Measurements from ENCODE around the gene SLC49A4.

SLC49A4 gene

DNA sequence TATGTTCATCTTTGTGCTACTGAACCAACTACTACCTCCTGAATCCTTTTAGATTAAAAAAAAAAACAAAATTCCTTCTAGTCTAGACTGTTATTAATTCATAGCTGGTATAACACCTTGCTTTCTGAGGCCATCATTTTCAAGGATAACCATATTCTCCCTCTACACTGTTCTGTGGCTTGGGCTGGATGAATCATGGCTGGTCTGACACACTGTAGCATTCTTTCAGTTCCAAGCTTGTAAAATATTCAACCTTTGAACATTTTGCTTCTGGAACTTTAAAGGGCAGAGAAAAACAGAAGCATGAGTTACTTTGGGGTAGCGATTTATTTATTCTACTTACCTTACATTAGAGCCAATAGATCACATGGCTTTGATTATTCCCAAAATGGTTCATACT lies 8.8 kb upstream of the SLC49A4 start:
- no peak for DNase-seq (ENCODE audit: low read depth)

DNA sequence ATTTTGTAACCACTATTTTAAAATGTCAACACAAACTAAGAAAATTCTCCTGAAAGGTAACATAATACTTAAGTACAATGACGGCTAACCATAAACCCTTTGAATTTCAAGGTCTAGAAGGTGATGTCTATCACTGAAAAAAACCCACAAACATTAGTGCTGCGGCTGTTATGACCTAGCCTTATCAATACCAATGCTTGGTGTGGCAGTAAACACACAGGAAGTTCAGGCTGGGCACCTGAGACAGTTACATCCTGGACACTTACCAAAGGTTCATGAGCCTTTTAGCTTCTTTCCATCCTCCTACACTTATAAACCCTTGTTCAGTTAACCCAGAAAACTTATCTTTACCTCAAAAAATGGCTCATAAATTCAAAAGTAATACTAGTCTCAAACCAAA lies 7.0 kb upstream of the SLC49A4 start:
- no peak for DNase-seq (ENCODE audit: low read depth)

DNA sequence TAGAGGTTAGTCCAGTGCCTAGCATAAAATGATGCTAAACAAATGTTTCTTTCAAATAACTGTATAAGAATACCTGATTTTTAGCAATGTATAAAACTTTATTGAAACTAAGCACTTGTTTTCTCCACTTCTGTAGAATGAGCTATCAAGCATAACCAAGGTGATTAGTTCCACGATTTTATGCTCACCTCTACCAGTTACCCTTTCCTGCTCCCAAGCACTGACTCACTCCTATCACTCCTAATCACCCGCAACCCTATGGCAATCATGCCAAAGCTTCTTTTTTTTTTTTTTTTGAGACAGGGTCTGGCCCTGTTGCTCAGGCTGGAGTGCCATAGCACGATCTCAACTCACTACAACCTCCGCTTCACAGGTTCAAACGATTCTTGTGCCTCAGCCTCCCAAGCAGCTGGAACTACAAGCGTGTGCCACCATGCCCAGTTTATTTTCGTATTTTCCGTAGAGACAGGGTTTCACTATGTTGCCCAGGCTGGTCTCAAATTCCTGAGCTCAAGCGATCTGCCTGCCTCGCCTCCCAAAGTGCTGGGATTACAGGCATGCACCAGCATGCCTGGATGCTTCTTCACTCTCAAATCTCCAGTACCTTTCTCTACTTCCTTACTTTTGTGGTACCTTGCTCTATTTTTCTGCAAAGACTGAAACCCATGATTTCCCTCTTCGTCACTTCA lies 5.1 kb upstream of the SLC49A4 start:
- no peak for DNase-seq (ENCODE audit: low read depth)

DNA sequence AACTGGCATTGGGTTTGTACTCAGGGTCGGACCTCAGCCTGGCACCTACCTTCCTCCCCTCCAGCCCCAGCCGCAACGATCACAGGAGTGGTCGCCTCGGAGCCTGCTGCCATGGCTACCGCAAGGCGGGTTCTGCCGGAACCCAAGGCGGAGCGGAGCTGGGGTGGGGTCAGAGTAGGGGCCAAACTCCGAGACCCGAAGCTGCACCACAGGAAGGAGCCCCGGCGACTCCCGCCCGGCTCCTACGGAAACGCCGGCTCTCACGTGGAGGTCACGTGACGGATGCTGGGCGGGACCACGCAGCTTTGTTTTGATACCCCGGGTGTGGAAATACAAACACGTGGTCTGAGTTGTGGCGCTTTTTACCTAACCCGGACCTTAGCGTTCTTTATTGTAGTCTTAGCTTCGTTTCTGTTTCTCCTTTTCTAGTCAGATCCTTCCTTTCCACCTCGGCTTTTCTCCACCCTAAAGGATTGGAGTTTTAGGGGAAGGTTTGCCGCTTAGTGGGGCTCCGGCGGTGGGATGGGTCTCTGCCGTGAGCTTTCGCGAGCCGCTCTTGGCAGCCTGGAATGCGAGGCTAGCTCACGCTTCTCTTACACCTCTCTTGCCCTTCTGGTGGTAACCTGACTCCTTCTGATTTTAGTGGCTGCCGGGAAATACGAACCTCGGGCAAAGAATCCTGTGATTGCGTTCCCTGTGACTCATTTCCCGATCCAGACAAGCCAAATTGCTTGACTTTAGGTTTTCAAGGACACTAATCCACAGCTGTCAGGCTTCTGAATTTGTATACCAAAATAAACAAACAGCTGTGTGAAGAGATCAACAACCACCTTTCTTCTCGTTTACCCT lies 1.1 kb upstream of the SLC49A4 start, which contains the start of gene HSPBAP1:
Gene HSPBAP1 (minus strand): TSS at position 264 of the 849 bp plus-strand sequence. CDS start 151 bp downstream, at position 113.
- peak; percentile 84 for DNase-seq (ENCODE audit: low read depth)

DNA sequence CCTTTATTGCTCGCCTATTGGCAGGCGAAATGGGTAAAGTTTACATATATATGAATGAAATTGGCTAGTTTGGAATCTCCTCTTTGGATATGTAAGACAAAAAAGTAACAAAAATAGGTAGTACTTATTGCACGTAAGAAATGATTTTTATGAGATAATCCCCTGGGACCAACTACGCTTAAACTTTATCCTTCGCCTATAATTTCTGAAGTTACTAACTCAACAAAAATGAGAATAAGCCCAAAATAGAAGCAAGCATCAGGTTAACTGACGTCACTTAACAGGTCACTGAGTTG lies 438 bp upstream of the SLC49A4 start:
- DNase-seq (ENCODE audit: low read depth): no peak

DNA sequence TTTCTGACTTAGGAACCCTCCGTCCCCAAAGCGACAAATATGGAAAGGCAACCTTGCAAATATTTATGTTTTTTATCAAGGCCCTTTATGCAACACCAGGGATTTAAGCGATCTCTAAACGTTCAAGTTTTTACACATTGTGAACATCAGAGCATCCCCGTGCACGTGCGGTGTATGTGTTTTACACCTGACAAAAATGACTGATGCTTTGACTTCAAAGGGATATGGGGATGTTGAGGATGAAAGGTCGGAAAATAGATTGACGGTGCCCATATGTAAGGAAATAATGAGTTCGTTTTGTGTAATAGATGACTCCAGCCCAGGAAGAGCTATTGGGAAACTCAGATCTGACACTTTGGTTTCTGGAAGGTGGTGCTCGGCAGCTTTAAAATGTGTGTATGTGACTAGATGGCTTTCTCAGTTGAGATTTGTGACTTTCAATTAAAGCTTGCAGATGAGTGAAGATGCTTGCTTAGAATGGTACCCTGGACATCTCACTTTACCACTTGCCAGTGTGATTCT lies 866 bp downstream of the SLC49A4 start:
- DNase-seq (ENCODE audit: low read depth): no peak

DNA sequence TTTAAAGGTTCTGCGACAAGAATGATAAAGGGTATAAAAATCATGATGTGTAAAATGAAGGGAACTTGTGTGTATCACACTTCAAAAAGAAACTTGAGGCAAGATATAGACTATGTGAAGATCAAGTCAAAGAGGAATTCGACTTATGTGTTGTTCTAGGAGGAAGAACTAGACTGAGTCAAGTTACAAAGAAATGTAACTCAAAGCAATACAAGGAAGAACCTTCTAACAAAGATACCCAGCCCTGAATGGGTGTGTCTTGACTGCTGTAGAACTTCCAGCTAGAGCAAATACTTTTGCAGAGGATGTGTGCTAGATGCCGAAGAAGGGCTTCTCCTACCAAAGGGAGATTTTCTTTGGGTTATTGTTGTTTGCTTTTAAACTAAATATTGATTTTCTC lies 2.4 kb downstream of the SLC49A4 start:
- DNase-seq (ENCODE audit: low read depth): no peak

DNA sequence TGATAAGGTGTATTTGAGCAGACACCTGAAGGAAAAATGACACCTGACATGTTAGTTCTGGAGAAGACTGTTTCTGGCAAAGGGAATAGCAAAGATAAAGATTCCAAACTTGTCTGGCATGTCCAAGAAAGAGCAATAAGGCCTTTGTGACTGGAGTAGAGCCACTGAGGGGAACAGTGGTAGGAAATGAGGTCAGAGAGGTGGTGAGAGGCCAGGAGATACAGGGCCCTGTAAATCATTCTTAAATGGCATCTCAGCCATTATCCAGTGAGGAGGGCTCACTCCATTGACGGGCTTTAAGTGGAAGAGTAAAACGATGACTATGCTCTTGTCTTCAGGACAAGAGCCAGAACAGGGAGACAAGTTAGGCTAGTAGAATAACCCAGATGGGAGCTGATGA lies 4.5 kb downstream of the SLC49A4 start:
- no peak for DNase-seq (ENCODE audit: low read depth)

DNA sequence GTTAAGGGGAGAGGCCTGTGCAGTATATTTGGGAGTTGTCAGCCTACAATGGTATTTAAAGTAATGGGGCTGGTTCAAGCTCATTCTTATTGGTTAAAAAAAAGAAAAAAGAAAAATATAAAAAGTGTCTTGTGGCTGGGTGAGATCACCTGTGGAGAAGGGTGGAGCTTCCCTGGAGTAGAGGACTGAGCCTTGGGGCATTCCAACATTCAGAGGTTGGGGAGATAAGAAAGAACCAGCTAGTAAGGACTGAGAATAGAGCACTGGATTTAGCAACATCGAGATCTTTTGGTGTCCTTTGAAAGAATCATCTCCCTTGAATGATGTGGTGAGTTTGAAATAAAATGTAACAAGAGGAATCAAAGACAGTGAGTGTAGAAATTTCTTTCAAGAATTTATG lies 5.2 kb downstream of the SLC49A4 start:
- no peak for DNase-seq (ENCODE audit: low read depth)

DNA sequence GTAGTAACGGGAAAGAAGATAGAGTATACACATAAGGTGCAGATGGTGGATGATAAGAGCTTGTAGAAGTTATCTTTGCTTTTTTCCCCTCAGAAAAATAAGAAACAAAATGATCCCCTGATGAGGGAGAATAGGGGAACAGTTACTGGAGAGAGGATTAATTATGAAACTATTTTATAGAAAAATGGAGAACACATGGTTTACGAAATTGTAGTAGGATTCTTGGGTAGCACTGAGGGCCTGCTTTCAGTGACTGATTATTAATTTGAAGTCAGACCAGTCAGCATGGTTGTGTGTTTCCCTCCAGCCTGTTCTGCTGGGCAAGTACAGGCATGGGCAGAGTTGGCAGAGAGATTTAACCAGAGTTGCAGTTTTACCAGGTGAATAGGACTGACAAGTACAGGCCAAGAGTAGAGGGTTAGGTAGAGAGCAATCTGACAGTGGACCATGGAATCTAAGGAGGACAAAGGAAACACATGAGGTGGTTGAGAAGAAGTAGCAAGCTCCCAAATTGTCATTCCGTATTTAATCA lies 5.9 kb downstream of the SLC49A4 start:
- DNase-seq (ENCODE audit: low read depth): no peak

DNA sequence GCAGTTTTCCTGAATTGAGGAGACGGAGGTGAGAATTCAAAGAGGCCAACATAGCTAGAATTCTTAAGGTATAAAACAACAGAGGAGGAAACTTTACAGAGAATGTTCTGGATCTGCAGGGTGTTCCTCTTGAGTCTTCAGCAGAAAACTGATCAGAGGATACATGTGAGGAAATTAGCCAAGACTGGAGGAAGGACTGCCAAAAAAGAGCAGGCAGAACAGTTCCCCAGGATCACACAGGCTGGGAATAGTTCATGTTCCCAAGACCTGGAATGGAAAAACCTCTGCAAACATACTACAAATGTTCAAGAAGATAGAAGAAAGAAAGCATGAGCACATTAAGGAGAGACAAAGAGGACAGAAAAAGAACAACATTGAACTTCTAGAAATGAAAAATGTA lies 7.5 kb downstream of the SLC49A4 start:
- DNase-seq (ENCODE audit: low read depth): no peak

DNA sequence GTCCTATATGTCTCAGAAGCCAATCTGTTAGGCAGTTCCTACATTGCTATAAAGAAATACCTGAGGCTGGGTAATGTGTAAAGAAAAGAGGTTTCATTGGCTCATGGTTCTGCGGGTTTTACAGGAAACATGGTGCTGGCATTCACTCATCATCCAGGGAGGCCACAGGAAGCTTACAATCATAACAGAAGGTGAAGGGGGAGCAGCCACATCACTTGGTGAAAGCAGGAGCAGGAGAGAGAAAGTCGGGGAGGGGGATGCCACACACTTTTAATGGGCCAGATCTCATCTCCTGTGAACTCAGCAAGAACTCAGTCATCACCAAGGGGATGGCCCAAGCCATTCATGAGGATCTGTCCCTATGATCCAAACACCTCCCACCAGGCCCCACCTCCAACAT lies 9.1 kb downstream of the SLC49A4 start:
- no peak for DNase-seq (ENCODE audit: low read depth)

DNA sequence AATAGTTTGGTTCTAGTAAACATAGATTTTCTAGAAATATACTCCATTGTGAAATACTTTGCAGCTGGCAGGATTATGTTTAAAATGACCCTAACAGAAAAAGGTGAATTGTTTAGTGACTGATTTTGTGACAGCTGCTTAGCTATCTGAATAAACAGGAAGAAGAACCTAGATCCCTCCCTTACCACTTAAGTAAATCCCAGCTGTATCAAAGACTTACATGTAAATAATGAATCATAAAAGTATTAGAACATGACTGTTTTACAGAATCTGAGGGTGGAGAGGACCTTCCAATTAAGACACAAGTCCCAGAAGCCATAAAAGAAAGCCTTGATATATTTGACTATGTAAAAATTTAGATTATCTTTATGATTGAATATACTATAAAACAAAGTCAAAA lies 15.9 kb downstream of the SLC49A4 start:
- DNase-seq (ENCODE audit: low read depth): no peak

DNA sequence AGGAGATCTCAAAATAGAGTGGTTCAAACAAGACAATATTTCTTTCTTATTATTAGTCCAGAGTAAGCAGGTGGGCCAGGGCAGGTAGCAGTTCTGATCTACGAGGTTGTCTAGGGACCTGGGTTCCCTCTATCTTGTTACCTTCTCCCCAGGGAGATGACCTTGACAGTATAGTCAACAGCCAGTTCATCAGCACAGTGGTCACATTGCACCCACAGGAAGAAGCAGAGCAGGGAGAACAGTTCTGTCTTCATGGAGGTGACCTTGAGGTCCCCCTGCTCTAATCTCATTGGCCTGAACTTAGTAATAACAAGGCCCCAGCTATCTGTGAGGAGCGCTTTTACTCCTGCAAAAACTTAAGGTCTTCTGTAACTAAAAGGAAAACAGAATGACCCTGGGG lies 21.7 kb downstream of the SLC49A4 start:
- DNase-seq (ENCODE audit: low read depth): no peak

DNA sequence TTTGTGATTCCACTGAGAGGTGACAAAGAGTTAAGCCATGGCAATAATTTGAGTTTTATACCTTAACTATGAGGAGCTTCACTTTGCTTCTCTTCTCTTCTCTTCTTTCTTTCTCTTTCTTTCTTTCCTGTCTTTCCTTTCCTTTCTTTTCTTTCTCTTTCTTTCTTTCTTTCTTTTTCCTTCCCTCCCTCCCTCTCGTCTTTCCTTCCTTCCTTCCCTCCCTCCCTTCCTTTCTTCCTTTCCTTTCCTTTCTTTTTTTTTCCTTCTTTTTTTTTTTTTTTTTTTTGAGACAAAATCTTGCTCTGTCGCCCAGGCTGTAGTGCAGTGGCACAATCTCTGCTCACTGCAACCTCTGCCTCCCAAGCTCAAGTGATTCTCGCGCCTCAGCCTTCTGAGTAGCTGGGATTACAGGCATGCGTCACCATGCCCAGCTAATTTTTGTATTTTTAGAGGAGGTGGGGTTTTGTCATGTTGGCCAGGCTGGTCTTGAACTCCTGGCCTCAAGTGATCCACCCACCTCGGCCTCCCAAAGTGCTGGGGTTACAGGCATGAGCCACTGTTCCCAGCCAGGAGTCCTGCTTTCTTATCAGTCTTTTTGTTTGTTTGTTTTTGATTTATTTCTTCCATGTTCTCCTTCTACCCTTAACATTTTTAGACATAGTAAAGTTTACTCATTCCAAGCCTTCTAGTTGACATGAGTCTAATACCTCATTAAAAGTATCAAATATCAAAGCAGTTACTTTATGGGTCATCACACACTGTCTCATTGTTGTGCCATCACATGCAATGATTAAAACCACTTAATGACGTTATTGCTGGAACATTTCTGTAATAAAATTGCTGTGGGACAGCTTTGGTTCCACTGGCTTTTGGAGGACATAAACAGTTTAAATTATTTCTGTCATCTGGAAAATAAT lies 29.9 kb downstream of the SLC49A4 start:
- no peak for DNase-seq (ENCODE audit: low read depth)

DNA sequence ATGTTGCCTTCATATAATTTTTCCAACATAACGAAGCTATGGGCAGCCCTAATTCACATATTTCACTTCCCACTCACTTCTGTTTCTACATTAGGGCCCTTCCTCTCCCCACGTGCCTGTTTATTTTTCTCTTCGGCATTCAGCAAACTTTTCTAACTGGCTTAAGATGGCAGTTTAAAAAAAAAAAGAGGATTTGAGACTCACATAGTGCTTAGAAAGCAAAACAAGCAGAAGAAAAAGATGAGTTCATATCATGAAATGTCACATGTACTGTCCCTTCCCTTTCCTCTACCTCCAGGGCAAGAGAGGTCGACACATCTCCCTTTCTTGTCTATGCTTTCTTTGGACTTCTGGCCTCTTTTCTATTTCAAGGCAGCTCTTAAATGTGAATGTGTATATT lies 30.6 kb downstream of the SLC49A4 start:
- DNase-seq (ENCODE audit: low read depth): no peak

DNA sequence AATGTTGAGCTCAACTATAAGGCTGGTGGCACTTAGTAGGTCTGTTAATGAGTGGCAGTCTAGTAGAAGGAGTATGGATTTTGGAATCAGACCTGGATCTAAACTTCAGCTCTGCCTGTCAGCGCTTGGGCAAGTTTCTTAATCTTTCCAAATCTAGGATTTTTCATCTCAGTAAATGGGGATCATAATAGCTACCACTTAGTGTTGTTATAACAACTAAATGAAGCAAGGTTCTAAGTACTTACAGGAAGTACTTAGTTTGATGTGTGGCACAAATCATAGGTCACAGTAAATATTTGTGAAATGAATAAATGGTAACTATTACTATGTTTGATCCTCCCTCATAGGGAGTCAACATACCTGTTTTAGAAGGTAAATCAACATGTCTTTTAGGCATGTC lies 31.4 kb downstream of the SLC49A4 start:
- no peak for DNase-seq (ENCODE audit: low read depth)

DNA sequence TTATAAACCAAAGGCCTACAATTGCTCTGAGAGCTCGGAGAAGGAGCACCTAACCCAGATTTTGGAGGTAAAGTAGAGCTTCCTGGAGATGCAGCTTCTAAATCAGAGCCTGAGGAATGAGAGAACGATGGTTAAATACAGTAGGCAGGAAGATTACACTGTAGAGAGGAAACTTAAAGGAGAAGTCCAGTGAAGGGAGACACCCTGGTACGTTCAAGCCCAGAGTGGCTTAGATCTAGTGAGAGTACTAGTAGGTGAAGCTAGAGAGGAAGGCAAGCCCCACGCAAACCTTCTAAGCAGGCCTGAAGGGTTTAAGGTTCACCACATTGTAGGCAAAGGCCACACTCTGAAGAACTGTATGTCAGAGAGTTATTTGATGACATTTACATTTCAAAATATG lies 33.4 kb downstream of the SLC49A4 start:
- no peak for DNase-seq (ENCODE audit: low read depth)

DNA sequence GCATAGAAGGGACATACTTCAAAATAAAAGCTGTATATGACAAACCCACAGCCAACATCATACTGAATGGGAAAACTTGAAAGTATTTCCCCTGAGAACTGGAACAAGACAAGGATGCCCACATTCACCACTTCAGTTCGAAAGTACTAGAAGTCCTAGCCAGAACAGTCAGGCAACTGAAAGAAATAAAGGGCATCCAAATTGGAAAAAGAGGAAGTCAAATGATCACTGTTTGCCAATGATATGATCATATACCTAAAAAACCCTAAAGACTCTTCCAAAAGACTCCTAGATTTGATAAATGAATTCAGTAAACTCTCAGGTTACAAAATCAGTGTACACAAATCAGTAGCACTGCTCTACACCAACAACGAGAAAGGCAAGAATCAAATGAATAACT lies 40.7 kb downstream of the SLC49A4 start:
- no peak for DNase-seq (ENCODE audit: low read depth)

DNA sequence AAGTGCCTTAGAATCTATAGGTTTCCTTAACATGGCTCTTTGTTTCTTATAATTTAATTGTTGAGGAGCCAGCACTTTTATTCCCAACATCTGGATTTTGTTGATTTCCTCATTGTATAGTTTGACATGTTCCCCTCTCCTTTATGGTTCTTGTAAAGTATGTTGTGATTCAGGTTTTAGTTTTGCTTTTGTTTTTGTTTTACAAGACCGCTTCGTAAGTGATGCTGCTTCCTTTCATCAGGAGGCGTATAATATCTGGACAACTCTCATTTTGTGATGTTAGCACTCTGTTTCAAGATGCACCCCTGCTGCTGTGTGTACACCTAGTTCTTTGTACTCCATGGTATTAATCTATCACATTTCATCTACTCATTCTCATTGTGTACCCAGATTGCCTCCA lies 48.7 kb downstream of the SLC49A4 start:
- no peak for DNase-seq (ENCODE audit: low read depth)

DNA sequence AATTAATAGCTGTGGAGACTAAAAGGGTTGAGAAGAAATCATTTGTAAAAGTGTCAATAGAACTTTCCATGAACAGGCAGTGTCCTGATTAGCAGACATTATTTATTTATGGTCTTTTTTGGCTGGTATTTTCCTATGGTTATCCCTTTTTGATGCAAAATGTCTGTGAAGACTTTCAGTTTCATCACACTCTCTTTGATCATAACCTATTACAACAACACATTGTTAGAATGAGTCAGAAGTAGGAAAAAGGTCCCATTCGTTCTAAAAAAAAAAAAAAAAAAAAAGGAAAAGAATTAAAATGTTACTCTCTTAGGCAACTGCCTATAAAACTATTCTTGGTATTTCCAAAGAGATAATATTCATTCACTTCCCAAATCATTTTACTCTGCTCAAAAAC lies 62.1 kb downstream of the SLC49A4 start:
- DNase-seq (ENCODE audit: low read depth): no peak

DNA sequence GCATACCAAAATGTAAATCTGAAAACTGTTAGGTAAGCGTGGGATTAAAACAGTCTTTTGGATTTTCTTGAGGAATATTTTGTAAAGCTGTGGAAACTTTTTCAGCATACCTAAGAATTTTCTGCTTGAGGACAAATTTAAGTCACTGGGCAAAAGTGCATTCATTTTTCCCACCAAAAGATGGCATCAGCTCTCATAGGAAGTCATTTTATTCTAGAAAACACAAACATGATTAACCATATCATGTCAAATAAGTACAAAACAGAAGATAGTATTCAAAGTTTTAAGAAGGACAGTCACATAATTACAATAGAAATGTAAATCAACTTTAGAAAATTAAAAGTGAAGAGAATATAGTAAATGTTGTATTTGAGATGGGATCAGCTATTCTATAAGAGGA lies 63.5 kb downstream of the SLC49A4 start:
- no peak for DNase-seq (ENCODE audit: low read depth)
